Left lung (tissue), 10 donors: ENCODE results near the gene ATP5ME. TPM values are rescaled to one million over a fixed set of nuclear protein-coding genes. Genes with fewer than 3 reads are reported as not detected.
"Not testable (repeated sequence)": the region's sequence is repeated elsewhere in the genome, so short reads cannot be mapped to it uniquely, and the experiment has no call there.

Experiments
- ATAC-seq: fragments of 200-7000 bp; cut with Tn5 transposase; one replicate; pipeline ENCODE4 v1.9.1; 2020; ENCODE audit warnings: moderate library complexity
- DNase-seq, 4 donors: peaks; one replicate each; pipeline ENCODE4 v3.0.0-alpha.2; 2013 to 2020
- H3K27ac ChIP-seq, 2 donors: fragments of 200-600 bp; sonication (generic) in 1 of 2; one replicate each; pipeline versions ENCODE4 v1.5.0 to v1.8.0; 2020 to 2021
- H3K27me3 ChIP-seq, 2 donors: fragments of 200-600 bp; sonication (generic) in 1 of 2; one replicate each; pipeline versions ENCODE4 v1.5.0 to v1.8.0; 2020 to 2021
- H3K36me3 ChIP-seq, 2 donors: fragments of 200-600 bp; sonication (generic) in 1 of 2; one replicate each; pipeline versions ENCODE4 v1.5.0 to v1.8.0; 2020 to 2021
- H3K4me1 ChIP-seq, 2 donors: fragments of 200-600 bp; one replicate each; pipeline ENCODE4 v1.8.0; 2021
- H3K4me3 ChIP-seq, 2 donors: fragments of 200-600 bp; sonication (generic) in 1 of 2; one replicate each; pipeline versions ENCODE4 v1.5.0 to v1.8.0; 2020 to 2021; ENCODE audit warnings: mild to moderate bottlenecking in 1 of 2
- H3K9me3 ChIP-seq, 2 donors: fragments of 200-600 bp; sonication (generic) in 1 of 2; one replicate each; pipeline versions ENCODE4 v1.5.0 to v1.8.0; 2020 to 2021
- intact Hi-C, 2 donors: fragments of 100-400 bp; cut with DNase I; formaldehyde crosslinking; loops; one replicate each; pipeline versions ENCODE4 v1.11.2 to v1.14.2; 2022
- polyA plus RNA-seq, 6 donors: library from polyadenylated mRNA; unstranded; fragments of 120-200 nt; gene quantifications; one replicate each; pipeline ENCODE4 v1.2.1, GENCODE V29; 2013; ENCODE audit not compliant: insufficient read length in 6 of 6
- total RNA-seq, 2 donors: library from RNA; stranded (reverse); fragmentation: NEBNext Ultra II Directional; extraction: Animal tissue kit (Norgen Biotek cat#: 25700); gene quantifications; one replicate each; pipeline ENCODE4 v1.2.1, GENCODE V29; 2021
- TF ChIP-seq, protein P1 (sequence below), 2 donors: fragments of 200-600 bp; sonication (generic) in 1 of 2; IDR thresholded peaks; one replicate each; pipeline versions ENCODE4 v1.5.0 to v1.8.0; 2021; ENCODE audit warnings: antibody characterized with exemption in 2 of 2
- donor health status: DM: no; HTN: yes; CAD: no.
- donor health status: DM: no; HTN: no; CAD: no.

ATP5ME gene
- total and polyA plus RNA-seq, 8 donors = 162 to 245 (median 189) TPM

DNA sequence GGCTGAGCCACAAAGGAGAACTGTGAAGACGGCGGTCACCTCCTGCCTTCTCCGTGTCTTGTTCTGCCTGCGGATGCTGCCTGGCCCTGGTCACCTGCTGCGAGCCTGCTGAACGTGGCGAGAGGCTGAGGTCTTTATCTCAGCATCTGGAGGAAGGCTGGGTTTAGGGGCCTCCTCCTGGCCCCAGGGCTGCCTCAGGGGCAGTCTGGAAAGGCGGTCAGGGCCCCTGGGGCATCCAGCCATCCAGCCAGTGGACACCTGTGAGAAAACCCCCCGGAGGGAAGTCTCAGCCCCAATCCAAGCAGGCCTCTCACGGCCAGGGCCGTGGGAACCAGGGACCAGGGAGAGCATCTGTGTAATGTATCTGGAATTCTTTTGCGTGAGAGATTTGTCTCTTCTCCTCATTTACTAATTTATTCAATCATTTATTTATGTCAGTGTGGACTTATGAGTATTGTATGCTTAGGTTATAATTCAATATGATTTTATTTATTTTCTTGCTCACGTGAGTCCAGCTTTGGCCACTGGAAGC, 37.4 kb downstream of the ATP5ME start:
- TF ChIP-seq, protein P1, sequence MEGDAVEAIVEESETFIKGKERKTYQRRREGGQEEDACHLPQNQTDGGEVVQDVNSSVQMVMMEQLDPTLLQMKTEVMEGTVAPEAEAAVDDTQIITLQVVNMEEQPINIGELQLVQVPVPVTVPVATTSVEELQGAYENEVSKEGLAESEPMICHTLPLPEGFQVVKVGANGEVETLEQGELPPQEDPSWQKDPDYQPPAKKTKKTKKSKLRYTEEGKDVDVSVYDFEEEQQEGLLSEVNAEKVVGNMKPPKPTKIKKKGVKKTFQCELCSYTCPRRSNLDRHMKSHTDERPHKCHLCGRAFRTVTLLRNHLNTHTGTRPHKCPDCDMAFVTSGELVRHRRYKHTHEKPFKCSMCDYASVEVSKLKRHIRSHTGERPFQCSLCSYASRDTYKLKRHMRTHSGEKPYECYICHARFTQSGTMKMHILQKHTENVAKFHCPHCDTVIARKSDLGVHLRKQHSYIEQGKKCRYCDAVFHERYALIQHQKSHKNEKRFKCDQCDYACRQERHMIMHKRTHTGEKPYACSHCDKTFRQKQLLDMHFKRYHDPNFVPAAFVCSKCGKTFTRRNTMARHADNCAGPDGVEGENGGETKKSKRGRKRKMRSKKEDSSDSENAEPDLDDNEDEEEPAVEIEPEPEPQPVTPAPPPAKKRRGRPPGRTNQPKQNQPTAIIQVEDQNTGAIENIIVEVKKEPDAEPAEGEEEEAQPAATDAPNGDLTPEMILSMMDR (IDR thresholded peaks at IDR 0.05) = no peak
- peak in 1 of 4 donors; percentile 72 for DNase-seq
- Histone ChIP-seq H3K36me3 (no peaks in the 10 kb centered on the region), H3K27ac (no peak overlapping the region), H3K4me1 (no peaks in the 10 kb centered on the region), H3K27me3 (peaks cover 0 to 52% of the 10 kb centered on the region in 2 donors), H3K4me3 (no peak overlapping the region), H3K9me3 (peaks cover 0 to 6% of the 10 kb centered on the region in 2 donors)
- ATAC-seq = no peak
- intact Hi-C loops = no loop called here

DNA sequence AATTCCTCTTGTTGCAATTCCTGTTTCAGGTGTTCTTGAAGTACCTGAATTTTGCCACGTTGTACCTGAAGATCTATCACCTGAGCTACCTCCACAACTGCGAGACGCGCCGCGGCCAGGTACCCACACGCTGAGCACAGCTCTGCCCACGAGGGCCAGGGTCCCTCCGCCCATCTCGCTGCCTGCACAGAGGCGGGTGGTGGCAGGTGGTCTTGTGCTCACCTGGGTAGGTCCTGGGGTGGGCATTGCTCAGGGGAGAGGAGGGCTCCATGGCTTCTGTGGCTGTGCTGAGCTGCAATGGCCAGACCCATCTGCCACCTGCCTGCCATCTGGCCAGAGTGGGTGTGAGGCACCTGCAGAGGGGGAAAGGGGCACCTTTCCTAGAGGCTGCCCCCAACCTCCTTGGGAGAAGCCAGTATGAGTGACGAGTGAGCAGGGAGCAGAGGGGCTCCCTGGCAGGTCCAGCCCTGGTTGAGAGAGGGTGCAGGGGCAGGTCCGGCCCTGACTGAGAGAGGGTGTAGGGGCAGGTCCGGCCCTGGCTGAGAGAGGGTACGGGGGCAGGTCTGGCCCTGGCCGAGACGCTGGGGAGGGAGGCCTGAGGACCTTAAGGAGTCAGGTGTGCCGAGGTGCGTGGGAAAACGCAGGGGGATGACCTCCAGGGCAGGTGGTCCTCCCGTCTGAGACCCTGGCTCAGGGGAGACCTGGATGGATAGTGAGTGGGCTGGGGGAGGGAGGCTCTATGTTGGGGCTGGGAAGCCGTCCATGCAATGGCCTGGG, 38.0 kb downstream of the ATP5ME start:
- Histone ChIP-seq H3K4me1 (no peaks in the 10 kb centered on the region), H3K36me3 (no peaks in the 10 kb centered on the region), H3K27me3 (peaks cover 0 to 52% of the 10 kb centered on the region in 2 donors), H3K9me3 (peaks cover 0 to 3% of the 10 kb centered on the region in 2 donors), H3K4me3 (no peak overlapping the region), H3K27ac (no peak overlapping the region)
- TF ChIP-seq, protein P1 (IDR thresholded peaks at IDR 0.05) = no peak
- DNase-seq = peak in 1 of 4 donors; percentile 77
- intact Hi-C loops = no loop called here
- no peak for ATAC-seq

DNA sequence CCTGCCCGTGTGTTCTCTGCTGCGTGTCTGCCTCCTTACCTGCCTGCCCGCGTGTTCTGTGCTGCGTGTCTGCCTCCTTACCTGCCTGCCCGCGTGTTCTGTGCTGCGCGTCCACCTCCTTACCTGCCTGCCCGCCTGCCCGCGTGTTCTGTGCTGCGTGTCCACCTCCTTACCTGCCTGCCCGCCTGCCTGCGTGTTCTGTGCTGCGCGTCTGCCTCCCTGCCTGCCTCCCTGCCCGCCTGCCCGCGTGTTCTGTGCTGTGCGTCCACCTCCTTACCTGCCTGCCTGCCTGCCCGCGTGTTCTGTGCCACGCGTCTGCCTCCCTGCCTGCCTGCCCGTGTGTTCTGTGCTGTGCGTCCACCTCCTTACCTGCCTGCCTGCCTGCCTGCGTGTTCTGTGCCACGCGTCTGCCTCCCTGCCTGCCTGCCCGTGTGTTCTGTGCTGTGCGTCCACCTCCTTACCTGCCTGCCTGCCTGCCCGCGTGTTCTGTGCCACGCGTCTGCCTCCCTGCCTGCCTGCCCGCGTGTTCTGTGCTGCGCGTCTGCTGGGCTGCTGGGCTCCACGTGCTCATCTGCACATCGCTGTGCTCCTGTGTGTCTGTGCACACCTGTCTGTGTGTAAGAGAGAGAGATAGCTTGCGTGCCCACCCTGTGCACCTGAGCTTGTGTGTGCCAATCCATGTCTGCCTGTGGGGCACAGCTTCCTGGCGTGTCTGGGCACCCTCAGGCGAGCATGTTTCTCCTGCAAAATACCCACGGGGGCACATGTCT, 38.8 kb downstream of the ATP5ME start:
- ATAC-seq, H3K36me3 ChIP-seq, H3K4me1 ChIP-seq, H3K27ac ChIP-seq, H3K9me3 ChIP-seq, H3K4me3 ChIP-seq, intact Hi-C loops: not testable (repeated sequence)
- peak in 1 of 4 donors; percentile 53 for DNase-seq
- peaks cover 0 to 54% of the 10 kb centered on the region in 2 donors for H3K27me3 ChIP-seq

DNA sequence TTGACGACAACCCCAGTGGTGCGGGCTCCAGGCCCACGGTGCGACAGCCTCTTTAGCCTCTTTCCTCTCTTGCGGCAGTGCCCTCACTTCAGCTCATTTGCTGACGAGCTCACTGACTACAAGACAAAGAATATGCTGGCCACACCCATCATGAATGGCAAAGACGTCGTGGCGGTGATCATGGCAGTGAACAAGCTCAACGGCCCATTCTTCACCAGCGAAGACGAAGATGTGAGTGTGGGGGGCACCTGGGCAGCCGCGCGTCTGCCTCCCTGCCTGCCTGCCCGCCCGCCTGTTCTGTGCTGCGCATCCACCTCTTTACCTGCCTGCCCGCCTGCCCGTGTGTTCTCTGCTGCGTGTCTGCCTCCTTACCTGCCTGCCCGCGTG, 39.5 kb downstream of the ATP5ME start:
- peak in 1 of 4 donors; percentile 37 for DNase-seq

DNA sequence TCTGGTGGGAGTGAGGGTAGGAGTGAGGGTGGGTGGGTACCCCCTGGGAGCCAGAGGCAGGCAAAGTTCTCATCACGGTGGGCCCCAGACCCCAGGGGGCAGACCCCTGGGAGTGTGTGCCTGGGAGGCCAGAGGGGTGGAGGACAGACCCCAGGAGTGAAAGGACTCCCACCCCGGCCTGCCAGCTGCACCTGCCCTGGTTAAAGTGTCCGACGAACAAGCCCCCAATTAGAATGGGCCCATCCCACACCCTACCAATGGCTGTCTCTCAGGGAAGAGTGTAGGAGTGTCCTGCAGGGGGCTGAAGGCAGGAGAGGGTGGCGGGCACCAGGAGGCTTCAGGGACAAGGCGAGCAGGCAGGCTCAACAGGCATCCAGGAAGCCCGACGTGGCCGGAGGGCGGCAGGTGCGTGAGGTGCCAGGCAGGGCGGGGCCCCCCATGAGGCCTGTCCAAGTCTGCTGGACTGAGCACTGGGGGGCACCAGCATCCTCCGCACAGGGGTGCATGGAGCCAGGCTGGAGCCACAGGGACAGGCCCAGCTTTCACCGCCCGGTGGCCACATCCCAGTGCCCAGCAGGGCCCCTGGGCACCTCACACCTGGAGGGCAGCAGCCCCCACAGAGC, 40.0 kb downstream of the ATP5ME start:
- peaks cover 0 to 3% of the 10 kb centered on the region in 2 donors for H3K9me3 ChIP-seq
- no peaks in the 10 kb centered on the region for H3K4me1 ChIP-seq
- H3K4me3 ChIP-seq = no peak overlapping the region
- TF ChIP-seq, protein P1 (IDR thresholded peaks at IDR 0.05) = no peak
- H3K27ac ChIP-seq = no peak overlapping the region
- peaks cover 0 to 54% of the 10 kb centered on the region in 2 donors for H3K27me3 ChIP-seq
- intact Hi-C loops = no loop called here
- DNase-seq = peak in 1 of 4 donors; percentile 58
- no peaks in the 10 kb centered on the region for H3K36me3 ChIP-seq
- ATAC-seq = no peak

More for the DNA sequence above, 39.5 kb downstream of the ATP5ME start:
- no peak for ATAC-seq
- no peak overlapping the region for H3K27ac ChIP-seq
- H3K4me3 ChIP-seq = no peak overlapping the region
- H3K9me3 ChIP-seq = peaks cover 0 to 3% of the 10 kb centered on the region in 2 donors
- H3K4me1 ChIP-seq = no peaks in the 10 kb centered on the region
- TF ChIP-seq, protein P1 (IDR thresholded peaks at IDR 0.05) = no peak
- H3K36me3 ChIP-seq = no peaks in the 10 kb centered on the region
- intact Hi-C loops = no loop called here
- peaks cover 0 to 54% of the 10 kb centered on the region in 2 donors for H3K27me3 ChIP-seq
